GM06990 (cell line): ENCODE data around the gene THSD7B.

Experiments used
- DNase-seq: peaks from one replicate; pipeline ENCODE4 v3.0.0-alpha.2; 2011; ENCODE audit not compliant: insufficient read length; ENCODE audit errors: extremely low read depth
- H3K27me3 ChIP-seq: replicated peaks from 2 replicates; pipeline ENCODE4 v1.6.0; 2011; ENCODE audit warnings: low read length; ENCODE audit not compliant: control insufficient read depth, insufficient read depth
- H3K36me3 ChIP-seq: 2 replicates; pipeline ENCODE4 v1.5.1; 2011; ENCODE audit warnings: low read length; ENCODE audit not compliant: control insufficient read depth, insufficient read depth
- H3K4me3 ChIP-seq: replicated peaks from 2 replicates; pipeline ENCODE4 v1.5.1; 2011; ENCODE audit warnings: low read depth, mild to moderate bottlenecking, control low read depth, low read length
- TF ChIP-seq, protein P1 (sequence below): IDR thresholded peaks from 2 replicates; pipeline ENCODE4 v1.5.1; 2011; ENCODE audit warnings: low read length, control low read depth, mild to moderate bottlenecking, inconsistent platforms; ENCODE audit not compliant: insufficient read depth, poor library complexity, severe bottlenecking

THSD7B gene

DNA sequence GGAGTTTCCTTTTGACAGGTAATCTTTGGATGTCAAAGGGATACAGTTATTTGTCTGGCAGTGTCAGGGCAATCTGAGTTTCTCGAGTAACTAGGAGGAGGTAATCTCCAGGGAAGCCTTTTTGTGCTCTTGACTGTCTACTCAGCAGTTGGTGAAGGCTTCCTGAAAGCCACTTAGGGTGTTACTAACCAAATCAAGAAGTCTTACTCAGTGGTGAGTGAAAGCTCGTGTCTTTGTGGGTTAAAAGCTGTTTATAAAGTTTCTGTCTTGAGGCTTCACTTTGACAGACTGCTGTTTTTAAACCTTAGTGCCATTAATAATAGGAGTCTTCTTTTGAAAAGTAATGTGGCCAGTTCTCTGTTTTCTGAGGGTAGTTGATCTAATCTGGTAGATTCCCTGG, 1.7 kb downstream of the THSD7B start:
- H3K27me3 ChIP-seq: no peaks in the 10 kb centered on the region; the same call in 1 of the 2 replicates
- no peak overlapping the region for H3K4me3 ChIP-seq
- no peak for DNase-seq
- TF ChIP-seq, protein P1, sequence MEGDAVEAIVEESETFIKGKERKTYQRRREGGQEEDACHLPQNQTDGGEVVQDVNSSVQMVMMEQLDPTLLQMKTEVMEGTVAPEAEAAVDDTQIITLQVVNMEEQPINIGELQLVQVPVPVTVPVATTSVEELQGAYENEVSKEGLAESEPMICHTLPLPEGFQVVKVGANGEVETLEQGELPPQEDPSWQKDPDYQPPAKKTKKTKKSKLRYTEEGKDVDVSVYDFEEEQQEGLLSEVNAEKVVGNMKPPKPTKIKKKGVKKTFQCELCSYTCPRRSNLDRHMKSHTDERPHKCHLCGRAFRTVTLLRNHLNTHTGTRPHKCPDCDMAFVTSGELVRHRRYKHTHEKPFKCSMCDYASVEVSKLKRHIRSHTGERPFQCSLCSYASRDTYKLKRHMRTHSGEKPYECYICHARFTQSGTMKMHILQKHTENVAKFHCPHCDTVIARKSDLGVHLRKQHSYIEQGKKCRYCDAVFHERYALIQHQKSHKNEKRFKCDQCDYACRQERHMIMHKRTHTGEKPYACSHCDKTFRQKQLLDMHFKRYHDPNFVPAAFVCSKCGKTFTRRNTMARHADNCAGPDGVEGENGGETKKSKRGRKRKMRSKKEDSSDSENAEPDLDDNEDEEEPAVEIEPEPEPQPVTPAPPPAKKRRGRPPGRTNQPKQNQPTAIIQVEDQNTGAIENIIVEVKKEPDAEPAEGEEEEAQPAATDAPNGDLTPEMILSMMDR: no peak
- no peaks in the 10 kb centered on the region for H3K36me3 ChIP-seq

GRCh38 chr2:136769871-136770270, 4.5 kb downstream of the THSD7B start:
- Histone ChIP-seq H3K36me3 (no peaks in the 10 kb centered on the region), H3K4me3 (no peak overlapping the region), H3K27me3 (no peaks in the 10 kb centered on the region; the same call in 1 of the 2 replicates)
- DNase-seq: no peak
- TF ChIP-seq, protein P1: no peak

GRCh38 chr2:136770384-136770783, 5.0 kb downstream of the THSD7B start:
- no peak for DNase-seq
- Histone ChIP-seq H3K27me3 (no peaks in the 10 kb centered on the region; the same call in 1 of the 2 replicates), H3K4me3 (no peak overlapping the region), H3K36me3 (no peaks in the 10 kb centered on the region)
- TF ChIP-seq, protein P1: no peak

DNA sequence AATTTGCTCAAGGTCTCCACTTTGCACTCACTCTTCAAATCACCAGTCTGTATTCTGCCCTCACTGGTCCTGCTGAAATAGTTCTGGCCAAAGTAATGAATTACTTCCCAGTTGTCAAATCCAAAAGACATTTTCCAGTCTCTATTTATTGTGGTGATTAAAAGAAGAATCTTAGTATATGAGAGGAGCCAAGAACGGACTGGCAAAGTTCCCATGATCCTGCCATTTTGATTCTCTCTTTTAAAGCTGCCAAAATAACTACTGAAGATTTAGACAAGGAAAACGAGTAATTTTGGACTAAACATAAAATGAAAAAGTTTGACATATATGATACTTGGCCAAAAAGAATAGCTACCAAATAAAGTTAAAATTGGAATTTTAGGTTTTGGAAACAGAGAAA, 12.0 kb downstream of the THSD7B start:
- no peaks in the 10 kb centered on the region for H3K27me3 ChIP-seq
- DNase-seq: no peak
- H3K36me3 ChIP-seq: no peaks in the 10 kb centered on the region
- TF ChIP-seq, protein P1: no peak
- H3K4me3 ChIP-seq: no peak overlapping the region

GRCh38 chr2:136783856-136784255, 18.5 kb downstream of the THSD7B start:
- no peaks in the 10 kb centered on the region for H3K36me3 ChIP-seq
- H3K4me3 ChIP-seq: no peak overlapping the region
- TF ChIP-seq, protein P1: no peak
- no peaks in the 10 kb centered on the region for H3K27me3 ChIP-seq
- DNase-seq: no peak

GRCh38 chr2:136785215-136785614, 19.9 kb downstream of the THSD7B start:
- H3K4me3 ChIP-seq: no peak overlapping the region
- TF ChIP-seq, protein P1: no peak
- no peak for DNase-seq
- H3K27me3 ChIP-seq: no peaks in the 10 kb centered on the region
- no peaks in the 10 kb centered on the region for H3K36me3 ChIP-seq
